Trophoblast cell (in vitro differentiated cells and primary cell): Measurements from ENCODE around the gene C19orf47.

Experiments
- DNase-seq, 2 donors: peaks; one replicate each; pipeline ENCODE4 v3.0.0-alpha.2; 2016
- H2AFZ ChIP-seq: 2 replicates; pipeline ENCODE4 v1.6.1; 2013; ENCODE audit warnings: low read length, moderate library complexity, mild to moderate bottlenecking; ENCODE audit not compliant: insufficient read depth, poor library complexity
- H2AK5ac ChIP-seq: 2 replicates; pipeline ENCODE4 v1.6.1; 2013; ENCODE audit warnings: mild to moderate bottlenecking, low read length
- H2BK120ac ChIP-seq: 2 replicates; pipeline ENCODE4 v1.6.1; 2013; ENCODE audit warnings: low read length, mild to moderate bottlenecking, moderate library complexity; ENCODE audit not compliant: insufficient read depth, poor library complexity
- H2BK12ac ChIP-seq: 2 replicates; pipeline ENCODE4 v1.6.1; 2013; ENCODE audit warnings: mild to moderate bottlenecking, low read length, moderate library complexity
- H2BK5ac ChIP-seq: 2 replicates; pipeline ENCODE4 v1.6.1; 2013; ENCODE audit warnings: low read length, low read depth, moderate library complexity, mild to moderate bottlenecking; ENCODE audit not compliant: poor library complexity
- H3K14ac ChIP-seq: 2 replicates; pipeline ENCODE4 v1.6.1; 2013; ENCODE audit warnings: mild to moderate bottlenecking, low read length
- H3K18ac ChIP-seq: 2 replicates; pipeline ENCODE4 v1.6.1; 2013; ENCODE audit warnings: mild to moderate bottlenecking, low read length
- H3K23ac ChIP-seq: 2 replicates; pipeline ENCODE4 v1.6.1; 2013; ENCODE audit warnings: low read length
- H3K27ac ChIP-seq: 2 replicates; pipeline ENCODE4 v1.5.1; 2013; ENCODE audit warnings: low read depth, mild to moderate bottlenecking, inconsistent platforms, low read length, moderate library complexity
- H3K27me3 ChIP-seq: 2 replicates; pipeline ENCODE4 v1.6.1; 2013; ENCODE audit warnings: inconsistent platforms, mild to moderate bottlenecking, low read length, moderate library complexity; ENCODE audit not compliant: insufficient read depth
- H3K36me3 ChIP-seq, 2 experiments: 1 replicate in 1 of 2; 2 replicates in 1 of 2; pipeline ENCODE4 v1.6.1; 2013; ENCODE audit warnings: low read length in 2 of 2, mild to moderate bottlenecking in 2 of 2, moderate library complexity in 1 of 2; ENCODE audit not compliant: insufficient read depth in 2 of 2, control insufficient read depth in 1 of 2
- H3K4ac ChIP-seq: 2 replicates; pipeline ENCODE4 v1.6.1; 2013; ENCODE audit warnings: low read depth, mild to moderate bottlenecking, low read length, moderate library complexity
- H3K4me1 ChIP-seq, 2 experiments: 1 replicate in 1 of 2; 2 replicates in 1 of 2; pipeline ENCODE4 v1.6.1; 2013; ENCODE audit warnings: low read length in 2 of 2, mild to moderate bottlenecking in 2 of 2, moderate library complexity in 1 of 2; ENCODE audit not compliant: insufficient read depth in 2 of 2, control insufficient read depth in 1 of 2
- H3K4me2 ChIP-seq: 2 replicates; pipeline ENCODE4 v1.6.1; 2013; ENCODE audit warnings: inconsistent platforms, mild to moderate bottlenecking, low read length, moderate library complexity
- H3K4me3 ChIP-seq: 2 replicates; pipeline ENCODE4 v1.5.1; 2013; ENCODE audit warnings: mild to moderate bottlenecking, low read depth, low read length, inconsistent platforms
- H3K79me1 ChIP-seq: one replicate; pipeline ENCODE4 v1.6.1; 2013; ENCODE audit warnings: low read length
- H3K79me2 ChIP-seq: 2 replicates; pipeline ENCODE4 v1.6.1; 2013; ENCODE audit warnings: low read length, mild to moderate bottlenecking; ENCODE audit not compliant: control insufficient read depth, insufficient read depth, poor library complexity
- H3K9ac ChIP-seq: 2 replicates; pipeline ENCODE4 v1.6.1; 2013; ENCODE audit warnings: mild to moderate bottlenecking, low read length
- H3K9me3 ChIP-seq: 2 replicates; pipeline ENCODE4 v1.6.1; 2013; ENCODE audit warnings: low read depth, mild to moderate bottlenecking, control low read depth, inconsistent platforms, low read length; ENCODE audit not compliant: insufficient read depth
- H4K12ac ChIP-seq: 2 replicates; pipeline ENCODE4 v1.6.1; 2013; ENCODE audit warnings: low read depth, mild to moderate bottlenecking, low read length, moderate library complexity
- H4K8ac ChIP-seq: 2 replicates; pipeline ENCODE4 v1.6.1; 2013; ENCODE audit warnings: low read depth, mild to moderate bottlenecking, low read length, moderate library complexity
- H4K91ac ChIP-seq: one replicate; pipeline ENCODE4 v1.6.1; 2013; ENCODE audit warnings: low read depth, mild to moderate bottlenecking, low read length, moderate library complexity
- WGBS: extraction: QIAGEN DNeasy Blood & Tissue Kit; methylation state at CpG from one replicate; pipeline ENCODE4 v1.1.7; 2013; ENCODE audit warnings: missing lambda C conversion rate; ENCODE audit not compliant: insufficient read length, insufficient coverage; ENCODE audit errors: extremely low coverage; 5-methylcytosine and 5-hydroxymethylcytosine counted together

The C19orf47 gene

DNA sequence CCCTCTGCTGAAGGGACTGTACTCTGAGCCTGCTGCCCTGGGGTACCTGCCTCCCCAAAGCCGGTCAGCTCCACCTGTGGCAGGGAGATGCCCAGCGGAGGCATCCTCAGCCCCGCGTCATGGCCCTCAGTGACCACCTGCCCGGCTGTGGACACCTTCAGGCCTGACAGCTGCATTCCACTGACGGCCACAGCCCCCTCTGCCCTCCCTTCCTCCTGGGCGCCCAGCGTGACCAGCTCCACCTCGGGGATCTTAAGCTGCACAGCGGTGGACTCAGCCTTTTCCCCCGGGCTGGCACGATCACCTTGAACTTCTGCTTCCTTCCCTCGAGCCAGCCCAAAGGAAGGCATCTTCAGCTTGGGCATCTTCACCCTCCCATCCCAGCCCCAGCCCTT is 46.6 kb upstream of the C19orf47 start:
- Histone ChIP-seq H3K4me2 (no peak overlapping the region), H2AFZ (no peak overlapping the region), H3K36me3 (no peaks in the 10 kb centered on the region), H3K27ac (no peak overlapping the region), H3K4me1 (peaks cover 11 to 20% of the 10 kb centered on the region in 2 experiments), H3K9me3 (peaks cover 4% of the 10 kb centered on the region), H3K27me3 (no peaks in the 10 kb centered on the region), H3K79me1 (peaks cover 13% of the 10 kb centered on the region), H4K12ac (no peak overlapping the region), H4K8ac (no peak overlapping the region), H3K4me3 (no peak overlapping the region), H2AK5ac (peak overlapping the region; percentile 3), H3K4ac (no peak overlapping the region), H3K9ac (no peak overlapping the region), H2BK5ac (no peak overlapping the region), H2BK120ac (no peak overlapping the region), H4K91ac (no peak overlapping the region), H2BK12ac (no peak overlapping the region), H3K14ac (no peak overlapping the region), H3K18ac (no peak overlapping the region), H3K79me2 (peaks cover 1% of the 10 kb centered on the region), H3K23ac (no peak overlapping the region)
- DNase-seq: no peak
- WGBS: no CpG with 5 or more reads among the region's 13 CpGs

DNA sequence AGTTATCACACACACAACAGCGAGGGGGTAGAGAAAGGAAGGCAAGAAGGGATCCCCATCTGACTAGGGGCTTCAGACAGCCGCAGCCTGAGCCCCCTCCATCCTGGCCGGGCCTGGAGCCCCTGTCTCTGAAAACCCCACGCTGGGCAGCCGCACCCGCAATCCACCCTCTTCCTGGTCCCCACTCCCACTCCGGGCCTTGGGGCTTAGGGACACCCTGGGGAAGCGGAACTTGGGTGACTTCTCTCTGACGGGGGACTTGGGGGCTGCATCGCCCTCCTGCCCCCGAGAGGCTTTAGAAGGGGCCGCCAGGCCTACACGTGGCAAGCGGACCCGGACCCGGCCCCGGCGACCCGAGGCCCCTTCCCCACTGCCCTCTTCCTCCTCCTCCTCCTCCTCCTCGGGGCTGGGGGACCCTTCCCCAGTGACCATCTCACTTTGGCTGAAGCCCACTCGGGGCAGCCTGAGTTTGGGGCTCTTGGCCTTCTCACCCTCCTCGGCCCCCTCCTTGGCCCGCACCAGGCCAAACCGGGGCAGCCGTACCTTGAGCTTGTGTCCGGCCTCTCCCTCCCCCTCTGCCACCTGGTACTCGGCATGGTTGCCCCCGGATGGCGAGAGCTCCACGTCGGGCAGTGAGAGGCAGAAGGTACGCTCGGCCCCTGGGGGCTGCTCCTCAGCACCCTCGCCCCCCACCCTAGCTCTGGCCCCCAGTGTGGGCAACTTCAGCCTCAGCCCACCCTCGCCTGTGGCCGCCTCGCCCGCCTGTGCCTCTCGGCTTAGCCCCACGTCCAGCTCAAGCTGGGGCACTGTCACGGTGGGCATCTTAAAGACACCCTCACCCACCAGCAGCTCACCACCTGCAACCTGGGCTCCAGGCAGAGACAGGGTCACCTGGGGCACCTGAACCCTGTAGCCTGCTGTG is 46.0 kb upstream of the C19orf47 start:
- Histone ChIP-seq H3K27me3 (no peaks in the 10 kb centered on the region), H3K9me3 (peaks cover 4% of the 10 kb centered on the region), H3K36me3 (no peaks in the 10 kb centered on the region), H3K14ac (no peak overlapping the region), H3K27ac (no peak overlapping the region), H3K4me3 (no peak overlapping the region), H3K23ac (no peak overlapping the region), H3K9ac (no peak overlapping the region), H4K91ac (peak overlapping the region; percentile 9), H2AK5ac (peak overlapping the region; percentile 52), H4K8ac (no peak overlapping the region), H3K79me2 (peaks cover 1% of the 10 kb centered on the region), H3K18ac (no peak overlapping the region), H2AFZ (no peak overlapping the region), H2BK12ac (peak overlapping the region; percentile 6), H2BK5ac (no peak overlapping the region), H2BK120ac (peak overlapping the region; percentile 5), H3K4me2 (no peak overlapping the region), H4K12ac (no peak overlapping the region), H3K4ac (no peak overlapping the region), H3K4me1 (peaks cover 11 to 20% of the 10 kb centered on the region in 2 experiments), H3K79me1 (peaks cover 13% of the 10 kb centered on the region)
- no peak for DNase-seq
- no CpG with 5 or more reads among the region's 41 CpGs for WGBS

DNA sequence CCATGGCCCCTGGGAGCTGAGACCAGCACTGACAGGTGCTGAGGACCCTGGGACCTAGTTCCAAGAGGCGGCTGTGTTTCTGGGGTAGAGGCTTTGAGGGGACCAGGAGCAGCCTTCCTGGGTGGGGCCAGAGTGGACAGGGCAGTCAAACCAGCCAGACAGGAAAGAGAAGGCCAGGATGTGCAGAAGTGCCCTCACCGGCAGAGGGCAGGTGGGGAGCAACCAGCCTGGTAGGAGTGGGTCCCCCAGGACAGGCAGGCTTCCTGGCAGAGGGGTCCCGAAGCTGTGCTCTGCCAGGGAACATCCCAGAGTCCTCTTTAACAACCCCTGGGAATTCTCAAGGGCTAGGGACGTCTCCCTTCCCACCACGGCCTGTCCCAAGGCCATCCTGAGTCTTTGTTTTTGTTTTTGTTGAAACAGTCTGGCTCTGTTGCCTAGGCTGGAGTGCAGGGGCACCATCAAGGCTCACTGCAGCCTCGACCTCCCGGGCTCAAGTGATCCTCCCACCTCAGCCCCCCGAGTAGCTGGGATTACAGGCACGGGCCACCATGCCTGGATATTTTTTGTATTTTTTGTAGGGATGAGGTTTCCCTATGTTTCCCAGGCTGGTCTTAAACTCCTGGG is 44.8 kb upstream of the C19orf47 start:
- no peaks in the 10 kb centered on the region for H3K27me3 ChIP-seq
- H3K4me2 ChIP-seq: no peak overlapping the region
- no peak overlapping the region for H2AFZ ChIP-seq

DNA sequence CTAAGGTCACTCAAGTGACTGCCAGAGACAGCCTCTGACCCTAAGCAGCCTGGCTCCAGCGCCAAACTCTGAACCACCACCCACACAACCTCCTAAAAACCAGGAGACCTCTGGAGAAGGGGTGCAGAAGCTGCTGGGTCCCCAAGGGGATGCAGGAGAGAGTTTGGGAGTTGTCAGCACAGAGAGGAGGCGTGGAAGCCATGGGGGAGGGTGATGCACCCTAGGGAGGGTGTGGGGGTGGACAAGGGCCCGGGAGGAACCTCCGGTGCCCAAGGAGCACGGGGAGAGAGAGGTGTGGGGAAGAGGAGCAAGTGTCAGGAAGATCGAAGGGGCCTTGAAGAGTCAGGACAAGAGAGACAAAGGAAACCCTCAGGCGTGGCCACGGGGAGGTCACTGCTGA is 43.9 kb upstream of the C19orf47 start:
- peak overlapping the region; percentile 58 for H2BK12ac ChIP-seq
- no CpG with 5 or more reads among the region's 8 CpGs for WGBS
- H2BK120ac ChIP-seq: peak overlapping the region; percentile 64
- H3K36me3 ChIP-seq: no peaks in the 10 kb centered on the region
- H3K4me1 ChIP-seq: peaks cover 11 to 17% of the 10 kb centered on the region in 2 experiments
- H3K79me1 ChIP-seq: peaks cover 13% of the 10 kb centered on the region
- H3K4me3 ChIP-seq: no peak overlapping the region
- no peak overlapping the region for H3K23ac ChIP-seq
- peak overlapping the region; percentile 6 for H4K12ac ChIP-seq
- H2BK5ac ChIP-seq: peak overlapping the region; percentile 7
- H2AFZ ChIP-seq: peak overlapping the region; percentile 8
- H3K9ac ChIP-seq: no peak overlapping the region
- peak overlapping the region; percentile 13 for H3K4ac ChIP-seq
- H4K8ac ChIP-seq: peak overlapping the region; percentile 20
- H3K9me3 ChIP-seq: no peaks in the 10 kb centered on the region
- peaks cover 1% of the 10 kb centered on the region for H3K79me2 ChIP-seq
- no peak for DNase-seq
- no peak overlapping the region for H3K18ac ChIP-seq
- H2AK5ac ChIP-seq: peak overlapping the region; percentile 77
- H3K4me2 ChIP-seq: no peak overlapping the region
- no peak overlapping the region for H3K27ac ChIP-seq
- H4K91ac ChIP-seq: peak overlapping the region; percentile 88
- H3K27me3 ChIP-seq: no peaks in the 10 kb centered on the region
- peak overlapping the region; percentile 36 for H3K14ac ChIP-seq

More for the DNA sequence above, 44.8 kb upstream of the C19orf47 start:
- H4K12ac ChIP-seq: peak overlapping the region; percentile 6
- no peaks in the 10 kb centered on the region for H3K9me3 ChIP-seq
- no CpG with 5 or more reads among the region's 9 CpGs for WGBS
- DNase-seq: peak; percentile 17 to 42
- no peak overlapping the region for H3K4ac ChIP-seq
- H4K91ac ChIP-seq: peak overlapping the region; percentile 88
- H3K36me3 ChIP-seq: no peaks in the 10 kb centered on the region
- peaks cover 1% of the 10 kb centered on the region for H3K79me2 ChIP-seq
- H3K79me1 ChIP-seq: peaks cover 13% of the 10 kb centered on the region
- H3K23ac ChIP-seq: no peak overlapping the region
- peak overlapping the region; percentile 77 for H2AK5ac ChIP-seq
- peak overlapping the region; percentile 36 for H3K14ac ChIP-seq
- H3K27ac ChIP-seq: no peak overlapping the region
- peaks cover 11 to 17% of the 10 kb centered on the region in 2 experiments for H3K4me1 ChIP-seq
- H3K4me3 ChIP-seq: no peak overlapping the region
- H3K9ac ChIP-seq: no peak overlapping the region
- H3K18ac ChIP-seq: peak overlapping the region; percentile 28
- H2BK5ac ChIP-seq: peak overlapping the region; percentile 7
- H2BK12ac ChIP-seq: peak overlapping the region; percentile 58
- peak overlapping the region; percentile 63 for H4K8ac ChIP-seq
- H2BK120ac ChIP-seq: peak overlapping the region; percentile 64
